HFFc6 (cell line): Measurements from ENCODE around the gene PACSIN1. TPM values are rescaled to one million over a fixed set of nuclear protein-coding genes. Genes with fewer than 3 reads are reported as not detected.

Experiments used
- DNase-seq: peaks from one replicate; pipeline ENCODE4 v3.0.0-alpha.2; 2018
- H3K27ac Mint-ChIP-seq: 2 replicates; pipeline ENCODE4 v1.8.0; 2020; ENCODE audit warnings: mild to moderate bottlenecking, mixed read lengths
- H3K27me3 Mint-ChIP-seq: 2 replicates; pipeline ENCODE4 v1.8.0; 2021; ENCODE audit warnings: mild to moderate bottlenecking, moderate library complexity, mixed read lengths; ENCODE audit not compliant: insufficient read depth
- H3K36me3 Mint-ChIP-seq: 2 replicates; pipeline ENCODE4 v1.8.0; 2021; ENCODE audit warnings: low read depth, mixed read lengths
- H3K4me1 Mint-ChIP-seq: 2 replicates; pipeline ENCODE4 v1.8.0; 2020; ENCODE audit warnings: low read depth, mixed read lengths
- H3K4me3 Mint-ChIP-seq: 2 replicates; pipeline ENCODE4 v1.8.0; 2020; ENCODE audit warnings: mild to moderate bottlenecking, moderate library complexity, mixed read lengths
- H3K9me3 Mint-ChIP-seq: 2 replicates; pipeline ENCODE4 v1.8.0; 2020; ENCODE audit warnings: mild to moderate bottlenecking, mixed read lengths
- CTCF ChIP-seq: fragments of 200-600 bp; sonication (generic); IDR thresholded peaks from 2 replicates; pipeline ENCODE4 v1.5.0; 2021; ENCODE audit warnings: antibody characterized with exemption, mild to moderate bottlenecking
- total RNA-seq, 6 experiments: library from RNA; stranded (reverse); fragmentation: NEBNext Ultra II Directional; extraction: Animal tissue kit (Norgen Biotek cat#: 25700); gene quantifications; 2 replicates in 1 of 6; 3 replicates in 5 of 6; pipeline ENCODE4 v1.2.3, GENCODE V29; 2021

PACSIN1 gene
- total RNA-seq, 6 experiments from 2014 or later, result not detected

- Mint-ChIP-seq H3K27ac (no peak overlapping the region), H3K4me3 (no peak overlapping the region), H3K27me3 (peaks cover 7% of the 10 kb centered on the region), H3K4me1 (peaks cover 15% of the 10 kb centered on the region), H3K36me3 (no peaks in the 10 kb centered on the region), H3K9me3 (no peaks in the 10 kb centered on the region)
- no peak for TF ChIP-seq CTCF
- DNase-seq, result no peak
Observed at GRCh38 chr6:34460796-34461507, 4.9 kb upstream of the PACSIN1 start.

GRCh38 chr6:34462010-34462409 lies 3.9 kb upstream of the PACSIN1 start:
- no peaks in the 10 kb centered on the region for H3K9me3 Mint-ChIP-seq
- DNase-seq, result no peak
- no peaks in the 10 kb centered on the region for H3K36me3 Mint-ChIP-seq
- H3K27me3 Mint-ChIP-seq, result peaks cover 9% of the 10 kb centered on the region
- H3K27ac Mint-ChIP-seq, result no peak overlapping the region; the same call in 1 of the 2 replicates
- peaks cover 15% of the 10 kb centered on the region for H3K4me1 Mint-ChIP-seq
- TF ChIP-seq CTCF, result no peak
- H3K4me3 Mint-ChIP-seq, result no peak overlapping the region

GRCh38 chr6:34462551-34462971 lies 3.3 kb upstream of the PACSIN1 start:
- no peak for TF ChIP-seq CTCF

GRCh38 chr6:34463299-34463698 lies 2.6 kb upstream of the PACSIN1 start:
- TF ChIP-seq CTCF, result no peak
- Mint-ChIP-seq H3K27ac (no peak overlapping the region), H3K4me1 (peaks cover 15% of the 10 kb centered on the region), H3K9me3 (no peaks in the 10 kb centered on the region), H3K27me3 (peaks cover 9% of the 10 kb centered on the region), H3K4me3 (no peak overlapping the region), H3K36me3 (no peaks in the 10 kb centered on the region)
- DNase-seq, result no peak

More at GRCh38 chr6:34462551-34462971, 3.3 kb upstream of the PACSIN1 start:
- H3K27ac Mint-ChIP-seq, result no peak overlapping the region
- peaks cover 15% of the 10 kb centered on the region for H3K4me1 Mint-ChIP-seq
- no peak for DNase-seq
- peaks cover 9% of the 10 kb centered on the region for H3K27me3 Mint-ChIP-seq
- no peaks in the 10 kb centered on the region for H3K36me3 Mint-ChIP-seq
- H3K9me3 Mint-ChIP-seq, result no peaks in the 10 kb centered on the region
- no peak overlapping the region for H3K4me3 Mint-ChIP-seq

GRCh38 chr6:34463849-34464248 lies 2.0 kb upstream of the PACSIN1 start:
- no peak for TF ChIP-seq CTCF
- Mint-ChIP-seq H3K36me3 (no peaks in the 10 kb centered on the region), H3K9me3 (no peaks in the 10 kb centered on the region), H3K4me3 (no peak overlapping the region), H3K27me3 (peaks cover 9% of the 10 kb centered on the region), H3K27ac (no peak overlapping the region), H3K4me1 (peaks cover 15% of the 10 kb centered on the region)
- DNase-seq, result no peak
